Loucy (cell line): ENCODE data around the gene OXA1L.
"Not testable (repeated sequence)": the region's sequence is repeated elsewhere in the genome, so short reads cannot be mapped to it uniquely, and the experiment has no call there.

Source experiments
- H2AFZ ChIP-seq: fragments of 200-600 bp; sonication (generic); 2 replicates; pipeline ENCODE4 v1.6.0; 2016; ENCODE audit warnings: antibody characterized with exemption, mild to moderate bottlenecking, low read length, moderate library complexity
- H3F3A ChIP-seq: fragments of 200-600 bp; 2 replicates; pipeline ENCODE4 v1.6.0; 2016; ENCODE audit warnings: antibody characterized with exemption, low read depth, mild to moderate bottlenecking
- H3K27me3 ChIP-seq: fragments of 200-600 bp; sonication (generic); 2 replicates; pipeline ENCODE4 v1.6.1; 2014; ENCODE audit warnings: low read length, mild to moderate bottlenecking; ENCODE audit not compliant: insufficient read depth, poor library complexity, severe bottlenecking
- H3K36me3 ChIP-seq: fragments of 200-600 bp; sonication (generic); 2 replicates; pipeline ENCODE4 v1.6.1; 2016; ENCODE audit warnings: low read length; ENCODE audit not compliant: insufficient read depth
- H3K4me1 ChIP-seq: fragments of 200-600 bp; sonication (generic); 2 replicates; pipeline ENCODE4 v1.5.1; 2014; ENCODE audit warnings: low read length, mild to moderate bottlenecking; ENCODE audit not compliant: insufficient read depth, poor library complexity, severe bottlenecking
- H3K4me2 ChIP-seq: fragments of 200-600 bp; sonication (generic); 2 replicates; pipeline ENCODE4 v1.6.0; 2014; ENCODE audit warnings: antibody characterized with exemption, low read length, low read depth, mild to moderate bottlenecking; ENCODE audit not compliant: poor library complexity, severe bottlenecking
- H3K4me3 ChIP-seq: fragments of 200-600 bp; sonication (generic); 2 replicates; pipeline ENCODE4 v1.5.1; 2014; ENCODE audit warnings: low read length, mild to moderate bottlenecking, mixed read lengths; ENCODE audit not compliant: poor library complexity, severe bottlenecking
- H3K79me2 ChIP-seq: fragments of 200-600 bp; sonication (generic); 2 replicates; pipeline ENCODE4 v1.6.1; 2014; ENCODE audit warnings: low read length; ENCODE audit not compliant: insufficient read depth
- H3K9ac ChIP-seq: fragments of 200-600 bp; sonication (generic); 2 replicates; pipeline ENCODE4 v1.6.0; 2014; ENCODE audit warnings: mild to moderate bottlenecking, low read depth, low read length, moderate library complexity; ENCODE audit not compliant: poor library complexity, severe bottlenecking
- H3K9me2 ChIP-seq: fragments of 200-600 bp; sonication (generic); replicated peaks from 2 replicates; pipeline ENCODE4 v1.6.1; 2016; ENCODE audit warnings: low read depth, low read length, mixed read lengths
- H3K9me3 ChIP-seq: fragments of 200-600 bp; sonication (generic); 2 replicates; pipeline ENCODE4 v1.6.1; 2014; ENCODE audit warnings: mild to moderate bottlenecking, antibody characterized with exemption, low read length, low read depth; ENCODE audit not compliant: insufficient read depth
- H4K20me1 ChIP-seq: fragments of 200-600 bp; sonication (generic); 2 replicates; pipeline ENCODE4 v1.6.0; 2014; ENCODE audit warnings: antibody characterized with exemption, low read length, mild to moderate bottlenecking; ENCODE audit not compliant: insufficient read depth, poor library complexity, severe bottlenecking
- CTCF ChIP-seq: fragments of 200-600 bp; sonication (generic); conservative IDR thresholded peaks from 2 replicates; pipeline ENCODE4 v1.5.1; 2014; ENCODE audit warnings: mild to moderate bottlenecking, antibody characterized with exemption, low read length
- EZH2phosphoT487 ChIP-seq: fragments of 200-600 bp; IDR thresholded peaks from 2 replicates; pipeline ENCODE4 v1.6.1; 2018; ENCODE audit warnings: antibody characterized with exemption, mild to moderate bottlenecking, moderate library complexity, borderline replicate concordance

The OXA1L gene

GRCh38 chr14:22723815-22724214, 42.7 kb upstream of the OXA1L start:
- TF ChIP-seq CTCF (no peak), EZH2phosphoT487 (no peak)
- Histone ChIP-seq H3K36me3 (no peaks in the 10 kb centered on the region), H3K9me2 (no peaks in the 10 kb centered on the region), H4K20me1 (no peaks in the 10 kb centered on the region), H3K27me3 (peaks cover 5% of the 10 kb centered on the region), H3K4me2 (no peak overlapping the region), H3K9me3 (no peaks in the 10 kb centered on the region), H3F3A (no peaks in the 10 kb centered on the region), H3K4me1 (no peaks in the 10 kb centered on the region), H3K79me2 (no peaks in the 10 kb centered on the region), H3K4me3 (no peak overlapping the region), H3K9ac (no peak overlapping the region), H2AFZ (no peak overlapping the region)

GRCh38 chr14:22724847-22725246, 41.6 kb upstream of the OXA1L start:
- H3K79me2 ChIP-seq, H3K9ac ChIP-seq, H3K36me3 ChIP-seq, H3K4me2 ChIP-seq, H3K4me1 ChIP-seq, H3K9me3 ChIP-seq, H3K27me3 ChIP-seq, H4K20me1 ChIP-seq, H3K9me2 ChIP-seq, H3F3A ChIP-seq, H2AFZ ChIP-seq, H3K4me3 ChIP-seq: not testable (repeated sequence)

- not testable (repeated sequence) for H3K9me2 ChIP-seq, H2AFZ ChIP-seq, H3K9ac ChIP-seq, H3K4me1 ChIP-seq, H3F3A ChIP-seq, H3K79me2 ChIP-seq, H3K27me3 ChIP-seq, H3K9me3 ChIP-seq, H4K20me1 ChIP-seq, H3K4me3 ChIP-seq, H3K36me3 ChIP-seq, H3K4me2 ChIP-seq
These were observed 41.1 kb upstream of the OXA1L start for GRCh38 chr14:22725374-22725773.

GRCh38 chr14:22726012-22726411, 40.5 kb upstream of the OXA1L start:
- Histone ChIP-seq H3K9me3 (no peaks in the 10 kb centered on the region), H3K36me3 (no peaks in the 10 kb centered on the region), H3F3A (no peaks in the 10 kb centered on the region), H3K4me3 (no peak overlapping the region), H2AFZ (no peak overlapping the region), H3K4me1 (no peaks in the 10 kb centered on the region), H3K9me2 (no peaks in the 10 kb centered on the region), H3K9ac (no peak overlapping the region), H3K79me2 (no peaks in the 10 kb centered on the region), H3K4me2 (no peak overlapping the region), H4K20me1 (no peaks in the 10 kb centered on the region), H3K27me3 (peaks cover 5% of the 10 kb centered on the region)
- TF ChIP-seq CTCF (no peak), EZH2phosphoT487 (no peak)

GRCh38 chr14:22732062-22732461, 34.4 kb upstream of the OXA1L start:
- not testable (repeated sequence) for H3K79me2 ChIP-seq, H2AFZ ChIP-seq

More at GRCh38 chr14:22732062-22732461, 34.4 kb upstream of the OXA1L start:
- not testable (repeated sequence) for H3K4me1 ChIP-seq, H3K9ac ChIP-seq, H4K20me1 ChIP-seq, H3K4me2 ChIP-seq, H3K9me3 ChIP-seq, H3K4me3 ChIP-seq, H3K9me2 ChIP-seq, H3K36me3 ChIP-seq, H3K27me3 ChIP-seq, H3F3A ChIP-seq
